GM12892 (cell line): Measurements from ENCODE around the gene PNPLA1.

Experiments
- POLR2A ChIP-seq: IDR thresholded peaks from 2 replicates; pipeline ENCODE4 v1.6.1; 2011; ENCODE audit warnings: low read depth, low read length, control low read depth
- POLR2AphosphoS5 ChIP-seq: IDR thresholded peaks from 2 replicates; pipeline ENCODE4 v1.6.1; 2011; ENCODE audit warnings: low read depth, low read length, control low read depth
- TAF1 ChIP-seq: IDR thresholded peaks from 2 replicates; pipeline ENCODE4 v1.6.1; 2011; ENCODE audit warnings: low read depth, mild to moderate bottlenecking, control low read depth, low read length, borderline replicate concordance

- TF ChIP-seq POLR2AphosphoS5: no peak
- TF ChIP-seq POLR2A: no peak
- TF ChIP-seq TAF1: no peak
These were observed 4.1 kb downstream of the PNPLA1 start for GRCh38 chr6:36273802-36274514.
